Hepatocyte (in vitro differentiated cells): ENCODE measurements around the gene TRIM49C. TPM values are rescaled to one million over a fixed set of nuclear protein-coding genes. Genes with fewer than 3 reads are reported as not detected.

Source experiments
- polyA plus RNA-seq: library from polyadenylated mRNA; unstranded; fragments of >200 nt; fragmentation: Nextera tagmentation; extraction: Ambion mirVana; gene quantifications from 2 replicates; pipeline ENCODE4 v1.2.1, GENCODE V29; 2016
- small RNA-seq: library from RNA; depleted of rRNA; stranded (forward); fragments of <200 nt; gene quantifications from one replicate; pipeline ENCODE3, GENCODE V24; 2014
- total RNA-seq: library from RNA; depleted of rRNA; stranded (reverse); fragments of >200 nt; gene quantifications from 2 replicates; pipeline ENCODE4 v1.2.3, GENCODE V29; 2014

TRIM49C gene
- total and polyA plus RNA-seq, 2 experiments from 2014 or later, result not detected

Small RNA genes within 50 kb of the gene (small RNA-seq; reads per million reads assigned to genes)
- gene AP000827.1, result not detected

Other genes starting within 250 kb of the TRIM49C start
- gene TRIM49, start 222.5 kb upstream of the TRIM49C start, total RNA-seq, result not detected in 2 replicates
- gene TRIM49, start 222.5 kb upstream of the TRIM49C start, polyA plus RNA-seq, result not detected in 2 replicates
- gene TRIM64B, start 152.6 kb upstream of the TRIM49C start, total RNA-seq, result not detected in 2 replicates
- gene TRIM64B, start 152.6 kb upstream of the TRIM49C start, polyA plus RNA-seq, result not detected in 2 replicates
- gene TRIM49D1, start 108.9 kb upstream of the TRIM49C start, total RNA-seq, result not detected in 2 replicates
- gene TRIM49D1, start 108.9 kb upstream of the TRIM49C start, polyA plus RNA-seq, result not detected in 2 replicates
- not detected in 2 replicates for gene TRIM49D2, start 107.0 kb upstream of the TRIM49C start, total RNA-seq
- gene TRIM49D2, start 107.0 kb upstream of the TRIM49C start, polyA plus RNA-seq, result not detected in 2 replicates
- gene TRIM64, start 65.1 kb upstream of the TRIM49C start, total RNA-seq, result not detected in 2 replicates
- gene TRIM64, start 65.1 kb upstream of the TRIM49C start, polyA plus RNA-seq, result not detected in 2 replicates
- not detected in 2 replicates for gene UBTFL1, start 54.8 kb downstream of the TRIM49C start, total RNA-seq
- not detected in 2 replicates for gene UBTFL1, start 54.8 kb downstream of the TRIM49C start, polyA plus RNA-seq
- 29.8 and 30.9 TPM in 2 replicates for gene NAALAD2, start 103.6 kb downstream of the TRIM49C start, total RNA-seq
- 15.6 and 20.8 TPM in 2 replicates for gene NAALAD2, start 103.6 kb downstream of the TRIM49C start, polyA plus RNA-seq
- gene CHORDC1, start 191.9 kb downstream of the TRIM49C start, total RNA-seq, result 46.6 and 57.0 TPM in 2 replicates
- 30.6 and 35.9 TPM in 2 replicates for gene CHORDC1, start 191.9 kb downstream of the TRIM49C start, polyA plus RNA-seq